ENCODE data around the gene PEX1.

- TF ChIP-seq CTCF (conservative IDR thresholded peaks at IDR 0.05; ENCODE audit: low read length), result no peak
- no peak for TF ChIP-seq EZH2phosphoT487 (IDR thresholded peaks at IDR 0.05; ENCODE audit: borderline replicate concordance)
Observed at GRCh38 chr7:92478711-92479110, 49.6 kb downstream of the PEX1 start.

All from Loucy (cell line).